NOMO-1 treated with dmso at 0.1 percent for 144 hours (cell line): ENCODE data around the gene URAD.

Experiments
- DNase-seq: peaks from one replicate; lab custom pipeline; 2025; ENCODE audit not compliant: unreplicated experiment; lab: John Stamatoyannopoulos, UW

The URAD gene

DNA sequence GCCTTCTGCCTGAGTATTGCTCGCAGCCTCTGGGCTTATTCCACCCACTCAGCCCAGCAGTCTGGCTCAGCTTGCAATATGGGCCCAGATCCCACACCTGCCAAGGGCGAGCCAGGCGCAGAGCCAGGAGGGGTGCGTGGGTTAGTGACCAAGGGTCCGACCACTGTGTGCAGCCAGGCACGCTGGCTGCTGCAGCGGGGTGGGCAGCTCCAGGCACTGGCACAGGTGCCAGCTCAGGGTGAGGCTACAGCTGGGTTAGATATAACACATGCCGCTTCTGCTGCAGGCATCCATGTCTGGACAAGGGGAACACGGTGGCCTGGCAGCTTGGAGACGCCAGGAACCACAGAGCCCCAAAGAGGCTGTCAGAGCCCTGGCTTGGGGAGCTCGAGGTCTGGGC is 12.6 kb upstream of the URAD start:
- DNase-seq = no peak

- DNase-seq = no peak
Observed at GRCh38 chr13:28000567-28000966, 12.1 kb upstream of the URAD start.

- DNase-seq = peak; percentile 50
Observed at GRCh38 chr13:27997904-27998522, 9.5 kb upstream of the URAD start.

- DNase-seq = no peak
Observed at GRCh38 chr13:27991881-27992280, 3.4 kb upstream of the URAD start.

DNA sequence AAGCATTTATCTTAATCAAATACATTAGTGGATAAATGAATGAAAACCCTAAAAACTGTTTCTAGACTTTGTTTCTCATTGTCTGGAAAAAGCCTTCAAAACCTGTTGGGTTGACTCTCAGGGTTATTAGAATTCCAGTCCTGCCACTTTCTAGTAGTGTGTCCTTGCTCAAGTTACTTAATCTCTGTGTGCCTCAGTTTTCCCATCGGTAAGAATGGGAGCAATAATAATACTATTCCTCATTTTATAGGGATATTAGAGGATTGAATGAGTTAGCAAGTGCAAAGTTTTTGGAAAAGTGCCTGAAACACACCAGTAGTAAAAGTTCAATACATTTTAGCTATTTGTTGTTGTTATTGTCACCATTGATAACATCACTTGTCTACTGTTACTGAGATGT is 2.9 kb downstream of the URAD start:
- no peak for DNase-seq

GRCh38 chr13:27982361-27982760 is 6.1 kb downstream of the URAD start:
- no peak for DNase-seq

GRCh38 chr13:27981006-27981708 is 7.3 kb downstream of the URAD start:
- DNase-seq = no peak

GRCh38 chr13:27980280-27980998 is 8.1 kb downstream of the URAD start:
- no peak for DNase-seq

DNA sequence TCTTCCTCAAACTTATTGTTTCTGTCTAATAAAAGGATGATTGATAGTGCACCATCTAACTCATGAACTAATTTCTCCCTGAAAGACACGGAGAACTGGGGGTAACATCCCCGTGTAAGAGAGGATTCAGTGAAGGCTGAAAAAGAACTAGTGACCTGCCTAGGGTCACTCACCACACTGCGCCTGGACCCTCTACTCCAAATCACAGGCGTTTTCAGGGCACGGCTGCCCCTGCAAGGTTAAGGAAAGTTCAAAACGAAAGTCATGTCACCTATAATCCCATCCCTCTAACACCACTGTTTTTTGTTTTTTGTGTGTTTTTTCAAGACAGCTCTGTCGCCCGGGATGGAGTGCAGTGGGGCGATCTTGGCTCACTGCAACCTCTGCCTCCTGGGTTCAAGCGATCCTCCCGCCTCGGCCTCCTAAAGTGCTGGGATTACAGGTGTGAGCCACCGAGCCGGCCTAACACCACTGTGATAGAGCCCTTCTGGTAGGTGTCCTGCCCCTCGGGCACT is 8.7 kb downstream of the URAD start:
- DNase-seq = no peak

- no peak for DNase-seq
Observed at GRCh38 chr13:27979001-27979643, 9.4 kb downstream of the URAD start.

DNA sequence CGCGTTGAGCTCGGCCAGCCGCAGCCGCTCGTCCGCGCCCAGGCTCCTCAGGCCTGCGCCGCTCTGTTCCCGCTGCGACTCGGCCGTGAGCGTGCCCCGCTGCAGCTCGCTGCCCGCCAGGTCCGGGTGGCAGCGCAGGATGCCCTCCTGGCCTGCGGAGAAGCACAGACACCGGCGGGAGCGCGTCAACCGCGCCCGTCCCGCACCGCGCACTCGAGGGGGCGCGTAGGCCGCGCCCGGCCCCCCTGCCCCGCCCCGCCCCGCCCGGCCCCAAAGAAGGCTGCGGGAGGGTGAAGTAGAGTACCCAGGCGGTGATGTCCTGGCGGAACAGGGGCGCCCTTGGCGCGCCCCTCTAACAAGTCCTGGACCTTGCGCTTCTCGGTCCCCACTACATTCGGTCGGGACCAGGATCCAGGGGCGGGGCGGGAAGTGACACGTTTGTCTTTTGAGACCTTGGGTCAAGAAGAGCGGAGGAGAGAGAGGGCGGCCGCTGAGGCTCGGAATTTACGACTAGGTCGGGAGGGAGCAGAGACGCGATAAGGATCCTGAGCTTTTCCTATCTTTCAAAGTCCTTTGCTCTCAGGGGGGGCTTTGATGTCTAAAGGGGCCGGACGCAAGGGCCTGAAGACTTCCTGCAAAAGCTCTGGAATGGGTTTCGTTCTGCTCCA is 10.1 kb downstream of the URAD start:
- DNase-seq = no peak

- no peak for DNase-seq
Observed at GRCh38 chr13:27977476-27978300, 10.8 kb downstream of the URAD start.

GRCh38 chr13:27976362-27977091 is 12.0 kb downstream of the URAD start:
- DNase-seq = no peak

DNA sequence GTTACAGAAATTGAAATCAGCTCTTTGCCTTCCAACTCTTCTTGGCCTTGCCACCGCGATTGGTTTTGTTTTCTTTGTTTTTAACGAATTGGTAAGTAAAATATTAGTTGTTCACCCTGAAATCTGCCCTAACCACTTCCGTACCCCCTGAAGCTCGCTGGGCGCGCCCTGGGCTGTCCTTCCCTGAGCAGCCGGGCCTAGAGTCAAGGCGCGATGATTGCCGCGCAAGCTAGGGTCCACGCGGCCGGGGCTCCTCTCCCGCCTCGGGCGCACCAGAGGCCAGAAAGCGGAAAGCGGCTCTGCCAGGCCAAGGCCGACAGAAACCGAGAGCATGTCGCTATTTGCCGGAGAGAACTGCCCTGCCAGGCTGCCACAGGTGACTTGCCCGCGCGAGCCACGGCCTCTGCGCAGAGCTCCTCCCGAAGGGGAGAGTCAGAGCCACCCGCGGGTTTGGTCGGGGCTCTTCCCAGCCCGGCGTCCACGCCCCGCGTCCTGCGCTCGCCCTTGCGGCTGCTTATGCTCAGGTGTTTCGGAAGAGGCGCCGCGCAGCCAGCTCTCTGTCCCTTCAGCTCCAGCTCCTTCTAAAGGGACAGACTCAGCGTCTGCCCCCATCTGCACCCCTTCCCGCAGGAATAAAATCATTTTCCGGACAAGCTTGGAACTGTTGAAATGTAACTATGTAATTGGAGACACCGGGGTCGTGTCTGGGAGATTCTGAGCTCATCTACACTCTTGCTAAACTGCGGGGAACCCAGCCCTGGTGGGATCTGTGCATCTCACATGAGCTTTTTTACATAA is 12.7 kb downstream of the URAD start:
- no peak for DNase-seq

DNA sequence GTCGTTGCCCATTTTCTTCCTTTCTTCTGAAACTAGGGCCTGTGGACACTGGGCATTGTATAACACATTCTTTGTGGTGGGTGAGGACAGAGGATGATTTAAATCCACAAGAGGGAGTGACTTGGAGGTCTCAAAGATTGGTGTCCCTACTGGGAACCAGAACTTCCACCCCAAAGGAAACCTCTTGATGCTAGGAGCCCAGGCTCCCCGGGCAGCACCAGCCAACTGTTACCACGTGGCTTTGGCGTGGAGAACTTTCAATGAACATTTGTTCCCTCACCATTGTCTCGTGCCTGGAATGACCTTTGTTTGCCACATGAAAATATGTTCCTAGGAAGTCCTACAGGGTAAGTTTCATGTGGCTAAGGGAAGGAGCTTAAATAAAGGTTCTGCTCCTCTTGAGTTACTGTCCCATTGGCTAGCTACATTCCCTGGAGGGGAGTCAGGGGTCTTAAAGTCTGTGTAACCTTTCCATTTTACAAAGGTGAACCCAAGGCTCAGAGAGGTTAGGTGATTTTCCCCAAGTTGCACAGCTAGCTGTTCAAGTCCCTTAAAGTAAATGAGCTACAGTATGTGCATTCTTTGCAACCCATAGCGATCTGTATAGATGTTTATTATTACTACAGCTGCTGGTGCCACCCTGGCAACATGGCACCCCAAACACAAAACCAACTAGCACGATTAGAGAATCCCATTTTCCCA is 14.4 kb downstream of the URAD start:
- no peak for DNase-seq

DNA sequence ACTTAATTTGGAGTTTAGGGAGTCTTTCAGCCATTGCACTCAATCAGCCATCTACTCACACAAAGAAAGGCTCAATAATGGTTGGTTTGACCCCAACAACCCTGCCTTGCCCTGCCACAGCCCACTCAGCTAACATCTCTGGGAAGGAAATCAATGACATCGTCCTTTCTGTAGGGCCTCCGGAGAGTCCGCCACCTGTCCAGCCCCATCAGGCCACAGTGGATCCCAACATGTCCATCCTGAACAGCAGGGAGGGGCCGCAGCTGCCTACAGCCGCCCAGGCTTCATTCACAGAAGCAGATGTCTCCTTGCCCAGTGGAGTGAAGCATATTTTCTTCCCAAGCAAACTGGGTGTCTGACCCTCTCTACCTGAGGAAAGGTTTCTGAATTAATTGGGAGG is 15.2 kb downstream of the URAD start:
- DNase-seq = no peak

- no peak for DNase-seq
Observed at GRCh38 chr13:27972478-27972820, 16.0 kb downstream of the URAD start.

DNA sequence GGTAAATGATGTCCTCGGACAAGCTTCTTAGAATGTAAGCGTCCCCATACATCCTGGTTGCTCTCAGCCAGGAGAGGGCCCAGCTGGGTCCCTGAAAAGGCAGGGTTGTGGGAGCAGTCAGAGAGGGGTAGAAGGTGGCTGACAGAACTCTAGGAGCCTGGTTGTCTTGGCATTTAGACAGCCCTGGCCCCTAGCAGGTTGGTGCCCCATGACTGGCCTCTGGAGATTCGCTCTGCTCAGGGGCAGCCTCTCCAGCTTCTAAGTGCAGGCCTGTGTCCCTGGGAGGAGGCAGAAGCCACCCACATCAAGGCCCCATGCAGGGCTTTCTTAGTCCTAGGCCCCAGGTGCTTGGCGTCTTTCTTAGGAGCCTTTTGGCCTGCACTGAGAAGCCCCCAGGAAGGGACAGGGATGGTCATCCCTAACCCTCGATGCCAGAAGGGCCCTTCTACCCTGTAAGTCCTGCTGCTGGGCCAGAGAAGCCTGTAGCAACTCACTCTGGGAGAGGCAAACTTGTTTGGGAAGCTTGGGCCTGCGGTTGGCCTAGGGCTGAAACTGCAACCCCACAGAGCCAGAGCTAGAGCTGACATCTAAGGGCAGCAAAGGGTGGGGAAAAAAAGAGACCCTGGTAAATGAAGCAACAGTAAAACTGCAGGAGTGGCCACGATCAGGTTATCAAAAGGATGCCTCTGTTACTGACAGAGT is 16.6 kb downstream of the URAD start:
- DNase-seq = no peak
